GM18499 (cell line): ENCODE measurements around the gene LUC7L3.
"Not testable (repeated sequence)": the region's sequence is repeated elsewhere in the genome, so short reads cannot be mapped to it uniquely, and the experiment has no call there.

Source experiments
- ATAC-seq: cut with Tn5 transposase; IDR thresholded peaks from one replicate; pipeline ENCODE4 v1.9.1; 2021; ENCODE audit warnings: moderate number of reproducible peaks; ENCODE audit not compliant: insufficient read depth, unreplicated experiment

Gene LUC7L3

DNA sequence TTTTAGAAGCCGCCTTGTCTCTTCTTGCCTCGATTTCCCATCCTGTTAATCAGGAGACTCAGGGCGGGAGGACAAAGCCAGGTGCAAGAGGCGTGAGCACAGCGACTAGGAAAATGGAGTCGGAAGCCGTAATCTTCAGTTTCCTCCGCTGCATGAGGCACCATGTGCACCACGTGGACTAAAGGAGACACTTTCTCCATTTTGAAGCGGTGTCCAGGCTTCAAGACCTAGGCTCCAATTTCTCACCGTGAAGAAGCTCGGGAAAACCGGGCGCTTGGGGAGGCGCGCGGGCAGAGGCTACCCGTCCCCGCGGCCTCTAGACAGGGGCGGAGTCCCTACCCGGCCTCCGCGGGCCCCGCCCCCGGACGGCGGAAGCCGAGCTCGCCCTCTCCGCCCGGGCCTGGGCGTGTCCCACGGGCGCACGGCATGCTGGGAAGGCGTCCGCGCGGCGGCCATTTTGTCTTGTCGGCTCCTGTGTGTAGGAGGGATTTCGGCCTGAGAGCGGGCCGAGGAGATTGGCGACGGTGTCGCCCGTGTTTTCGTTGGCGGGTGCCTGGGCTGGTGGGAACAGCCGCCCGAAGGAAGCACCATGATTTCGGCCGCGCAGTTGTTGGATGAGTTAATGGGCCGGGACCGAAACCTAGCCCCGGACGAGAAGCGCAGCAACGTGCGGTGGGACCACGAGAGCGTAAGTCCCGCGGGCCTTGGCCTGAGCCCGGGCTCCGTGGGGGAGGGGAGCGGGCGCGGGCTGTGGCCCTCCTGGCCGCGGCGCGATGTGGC, at the start of gene LUC7L3:
Gene LUC7L3, plus strand, starts transcription at position 460 of the 780 bp plus-strand sequence. Its CDS starts 130 bp downstream, at position 590.
- no peak for ATAC-seq

- no peak for ATAC-seq
Measured at GRCh38 chr17:50672071-50672470, 47.3 kb upstream of the LUC7L3 start.

DNA sequence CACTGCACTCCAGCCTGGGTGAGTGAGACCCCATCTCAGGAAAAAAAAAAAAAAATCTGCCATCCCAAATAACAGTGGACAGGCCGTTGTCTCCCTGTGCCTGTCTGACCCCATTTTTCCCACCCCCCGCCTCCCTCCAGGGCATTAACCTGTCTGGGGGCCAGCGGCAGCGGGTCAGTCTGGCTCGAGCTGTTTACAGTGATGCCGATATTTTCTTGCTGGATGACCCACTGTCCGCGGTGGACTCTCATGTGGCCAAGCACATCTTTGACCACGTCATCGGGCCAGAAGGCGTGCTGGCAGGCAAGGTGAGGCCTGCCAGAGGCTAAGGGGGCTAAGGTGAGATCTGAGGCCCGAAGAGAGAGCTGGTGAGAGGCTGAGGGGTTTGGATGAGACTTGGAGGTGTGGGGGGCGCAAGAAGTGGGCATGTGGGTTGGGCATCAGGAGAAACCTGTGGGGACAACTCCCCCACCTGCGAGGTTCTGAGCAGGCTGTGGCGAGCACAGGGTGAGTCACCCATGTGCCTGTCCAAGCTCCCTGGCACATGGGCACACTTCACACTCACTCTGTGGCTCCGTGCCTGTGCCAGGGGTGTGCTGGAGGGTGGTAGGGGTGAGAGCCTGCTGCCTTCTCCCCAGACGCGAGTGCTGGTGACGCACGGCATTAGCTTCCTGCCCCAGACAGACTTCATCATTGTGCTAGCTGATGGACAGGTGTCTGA, 46.4 kb upstream of the LUC7L3 start:
- no peak for ATAC-seq

- ATAC-seq, result no peak
Measured at GRCh38 chr17:50675190-50675589, 44.2 kb upstream of the LUC7L3 start.

GRCh38 chr17:50675627-50676026, 43.8 kb upstream of the LUC7L3 start:
- ATAC-seq, result no peak

DNA sequence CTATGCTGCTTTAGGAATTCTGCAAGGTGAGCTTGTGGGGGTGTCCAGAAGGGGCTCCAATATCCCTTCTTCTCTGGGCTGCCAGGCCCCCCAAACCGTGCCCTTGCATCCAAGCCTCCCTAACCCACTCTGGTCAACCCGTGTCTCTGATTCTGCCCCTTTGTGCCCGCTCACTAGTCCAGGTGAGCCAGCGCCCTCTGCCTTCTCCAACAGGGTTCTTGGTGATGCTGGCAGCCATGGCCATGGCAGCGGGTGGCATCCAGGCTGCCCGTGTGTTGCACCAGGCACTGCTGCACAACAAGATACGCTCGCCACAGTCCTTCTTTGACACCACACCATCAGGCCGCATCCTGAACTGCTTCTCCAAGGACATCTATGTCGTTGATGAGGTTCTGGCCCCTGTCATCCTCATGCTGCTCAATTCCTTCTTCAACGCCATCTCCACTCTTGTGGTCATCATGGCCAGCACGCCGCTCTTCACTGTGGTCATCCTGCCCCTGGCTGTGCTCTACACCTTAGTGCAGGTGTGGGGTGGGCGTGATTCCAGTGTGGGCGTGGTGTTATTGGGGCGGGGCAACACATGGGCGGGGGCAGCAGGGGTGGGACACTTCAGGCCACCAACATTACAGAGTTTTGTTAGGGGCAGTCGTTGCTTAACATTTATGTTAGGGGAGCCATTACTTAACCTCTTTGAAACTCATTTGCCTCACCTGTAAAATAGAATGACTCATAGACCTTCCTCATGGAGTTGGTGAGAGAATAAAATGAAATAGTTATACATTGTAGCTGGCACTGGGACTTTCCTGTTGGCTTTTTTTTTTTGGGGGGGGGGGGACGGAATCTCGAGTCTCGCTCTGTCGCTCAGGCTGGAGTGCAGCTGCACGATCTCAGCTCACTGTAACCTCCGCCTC, 43.1 kb upstream of the LUC7L3 start:
- no peak for ATAC-seq

GRCh38 chr17:50677851-50678375, 41.5 kb upstream of the LUC7L3 start:
- no peak for ATAC-seq

DNA sequence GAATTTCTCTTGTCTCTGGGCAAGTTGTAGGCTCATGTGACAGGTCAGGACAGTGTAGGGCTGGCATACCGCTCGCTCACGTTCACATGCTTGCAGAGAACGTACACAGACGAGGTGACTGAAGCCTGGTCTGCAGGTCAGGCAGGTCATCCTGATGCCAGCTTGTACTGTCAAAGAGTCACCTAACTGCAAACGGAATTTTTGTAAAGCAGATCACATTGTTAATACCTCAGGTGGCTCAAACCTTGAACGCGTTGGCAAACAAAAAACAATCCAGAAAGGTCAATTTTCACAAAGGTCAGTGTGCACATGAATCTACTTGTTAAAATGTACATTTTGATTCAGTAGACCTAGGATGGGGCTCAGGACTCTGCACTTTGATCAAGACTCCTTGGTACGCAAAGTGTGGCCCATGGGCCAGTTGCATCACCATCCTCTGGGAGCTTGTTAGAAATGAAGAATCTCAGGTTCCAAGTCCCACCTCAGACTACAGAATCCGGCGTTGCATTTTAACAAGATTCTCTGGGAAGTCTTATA, 40.3 kb upstream of the LUC7L3 start:
- ATAC-seq, result no peak

DNA sequence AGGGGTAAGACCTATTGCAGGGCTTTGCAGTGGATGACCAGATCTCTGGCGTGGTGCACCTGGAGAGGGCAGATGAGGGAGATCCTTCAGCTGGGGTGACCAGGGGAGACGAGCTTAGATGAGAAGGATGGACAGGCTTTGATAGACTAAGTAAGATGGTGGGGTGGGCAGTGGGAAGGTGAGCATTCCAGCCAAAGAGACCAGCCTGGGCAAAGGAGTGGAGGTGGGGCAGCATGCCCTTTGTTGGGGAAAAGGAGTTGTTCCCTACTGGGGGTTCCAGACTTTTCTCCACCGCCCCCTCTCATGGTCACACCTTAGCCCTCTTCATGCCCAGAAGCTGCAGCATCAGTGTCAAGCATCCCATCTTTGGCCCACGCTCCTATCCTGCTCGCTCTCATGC, 39.3 kb upstream of the LUC7L3 start:
- no peak for ATAC-seq

DNA sequence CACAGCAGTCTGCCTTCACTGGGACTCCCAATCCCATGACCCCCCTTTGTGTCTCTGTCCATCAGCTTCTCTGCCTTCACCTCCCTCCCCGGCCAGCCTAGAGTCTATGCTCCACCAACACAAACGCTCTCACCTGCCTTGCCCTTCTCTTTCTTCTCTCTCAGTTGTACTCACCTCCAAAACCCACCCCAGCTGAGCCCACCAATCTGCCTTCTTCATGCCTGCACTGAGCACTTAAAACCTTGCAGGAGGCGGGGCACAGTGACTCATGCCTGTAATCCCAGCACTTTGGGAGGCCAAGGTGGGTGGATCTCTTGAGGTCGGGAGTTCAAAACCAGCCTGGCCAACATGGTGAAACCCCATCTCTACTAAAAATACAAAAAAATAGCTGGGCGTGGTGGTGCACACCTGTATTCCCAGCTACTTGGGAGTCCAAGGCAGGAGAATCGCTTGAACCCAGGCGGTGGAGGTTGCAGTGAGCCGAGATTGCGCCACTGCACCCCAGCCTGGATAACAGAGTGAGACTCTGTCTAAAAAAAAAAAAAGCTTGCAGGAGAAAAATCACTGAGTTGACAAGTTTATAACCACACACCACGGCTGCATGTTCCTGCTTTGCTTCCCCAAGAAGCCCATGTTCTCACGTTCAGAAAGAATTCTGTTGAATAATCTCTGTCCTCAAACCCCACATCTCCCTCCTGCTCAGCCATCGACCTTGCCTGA, 38.7 kb upstream of the LUC7L3 start:
- ATAC-seq, result not testable (repeated sequence)

DNA sequence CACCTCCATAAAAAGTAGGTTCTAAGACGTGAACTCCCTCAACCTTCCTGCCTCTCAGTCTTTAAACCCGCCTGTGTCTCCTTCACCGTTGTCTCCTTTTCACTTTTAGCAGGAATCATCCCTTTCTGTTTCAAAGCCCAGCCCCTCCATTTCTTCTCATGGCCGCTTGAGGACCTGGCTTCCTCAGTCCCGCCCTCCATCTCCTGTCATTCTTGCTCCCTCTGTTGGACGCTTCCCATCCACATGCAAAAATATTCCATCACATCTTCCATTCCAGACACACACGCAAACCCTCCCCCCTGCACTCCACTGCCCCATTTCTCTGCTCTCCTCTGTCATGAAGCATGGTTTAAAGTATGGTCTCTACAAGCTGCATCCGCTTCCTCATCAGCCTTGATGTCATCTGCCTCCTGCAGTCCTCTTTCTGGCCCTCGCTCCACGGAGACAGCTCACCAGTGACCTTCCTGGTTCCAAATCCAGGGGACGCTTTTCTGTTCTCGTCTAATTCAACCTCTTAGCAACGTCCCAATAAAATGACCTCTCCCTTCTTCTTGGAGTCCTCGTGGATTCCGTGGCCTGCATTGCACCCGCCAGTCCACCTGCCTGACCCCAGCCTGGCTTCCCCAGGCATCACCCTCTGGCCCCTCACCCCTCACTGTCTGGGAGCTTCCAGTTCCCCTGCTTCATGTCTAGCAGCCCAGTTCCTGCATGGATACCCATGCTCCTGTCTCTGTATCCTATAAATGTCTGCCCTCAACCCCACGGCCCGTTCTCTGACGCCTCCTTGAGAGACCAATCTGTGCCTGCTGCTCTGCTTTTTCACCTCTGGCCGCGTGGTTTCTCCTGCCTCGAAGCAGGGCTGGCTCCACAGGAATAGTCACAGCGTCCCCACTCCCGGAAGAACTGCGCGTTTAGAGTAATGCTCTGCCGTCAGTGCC, 37.9 kb upstream of the LUC7L3 start:
- no peak for ATAC-seq

DNA sequence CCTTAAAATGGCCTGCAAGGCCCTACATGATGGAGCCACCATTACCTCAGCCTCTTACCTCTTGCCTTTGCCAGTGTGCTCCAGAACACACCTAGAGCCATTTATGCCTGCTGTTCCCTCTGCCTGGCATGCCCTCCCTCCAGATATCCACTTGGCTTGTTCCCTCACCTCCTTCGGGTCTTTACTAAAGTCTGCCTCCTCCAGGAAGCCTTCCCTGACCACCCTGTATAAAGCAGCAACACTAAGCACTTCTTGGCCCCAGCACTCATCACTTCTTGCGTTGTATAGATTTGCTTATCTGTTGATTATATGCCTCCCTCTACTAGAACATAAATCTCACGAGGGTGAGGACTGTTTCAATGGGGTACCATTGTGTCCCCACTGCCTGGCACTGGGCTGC, 37.0 kb upstream of the LUC7L3 start:
- ATAC-seq, result no peak

DNA sequence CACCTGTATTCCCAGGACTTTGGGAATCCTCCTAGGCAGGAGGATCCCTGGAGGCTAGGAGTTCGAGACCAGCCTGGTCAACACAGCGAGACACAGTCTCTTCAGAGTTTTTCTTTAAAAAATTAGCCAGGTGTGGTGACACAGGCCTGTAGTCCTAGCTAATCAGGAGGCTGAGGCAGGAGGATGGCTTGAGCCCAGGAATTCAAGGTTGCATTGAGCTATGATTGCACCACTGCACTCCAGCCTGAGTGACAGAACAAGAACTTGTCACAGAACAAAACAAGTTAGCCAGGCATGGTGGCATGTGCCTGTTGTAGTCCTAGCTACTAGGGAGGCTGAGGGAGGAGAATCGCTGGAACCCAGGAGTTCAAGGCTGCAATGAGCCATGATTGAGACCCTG, 36.5 kb upstream of the LUC7L3 start:
- no peak for ATAC-seq

DNA sequence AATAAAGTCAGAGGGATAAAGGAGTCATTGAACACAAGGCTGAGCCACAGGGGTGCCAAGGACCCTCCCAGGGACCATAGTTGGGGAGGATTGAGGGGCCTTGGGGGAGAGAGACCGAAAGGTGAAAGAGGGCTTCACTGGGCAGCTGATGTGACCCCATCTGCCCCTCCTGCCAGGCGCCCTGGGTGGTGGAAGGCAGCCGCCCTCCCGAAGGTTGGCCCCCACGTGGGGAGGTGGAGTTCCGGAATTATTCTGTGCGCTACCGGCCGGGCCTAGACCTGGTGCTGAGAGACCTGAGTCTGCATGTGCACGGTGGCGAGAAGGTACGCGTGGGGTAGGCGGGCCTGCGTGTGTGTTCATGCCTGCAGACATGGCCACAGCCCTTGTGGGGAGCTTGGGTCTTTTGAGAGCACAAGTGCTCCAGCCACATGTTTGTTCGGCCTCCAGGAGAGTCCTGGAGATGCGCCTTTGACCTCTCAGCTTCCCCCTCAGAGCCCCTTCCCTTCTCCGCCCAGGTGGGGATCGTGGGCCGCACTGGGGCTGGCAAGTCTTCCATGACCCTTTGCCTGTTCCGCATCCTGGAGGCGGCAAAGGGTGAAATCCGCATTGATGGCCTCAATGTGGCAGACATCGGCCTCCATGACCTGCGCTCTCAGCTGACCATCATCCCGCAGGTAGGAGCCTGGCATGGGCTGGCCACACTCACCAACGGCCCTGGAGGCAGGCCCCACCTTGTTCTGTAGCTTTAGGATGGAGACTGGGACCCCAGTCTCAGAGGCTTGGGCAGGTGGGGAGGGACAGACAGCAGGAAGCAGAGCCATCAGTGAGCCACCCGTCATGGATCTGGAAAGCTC, 35.7 kb upstream of the LUC7L3 start:
- no peak for ATAC-seq

GRCh38 chr17:50684288-50684611, 35.2 kb upstream of the LUC7L3 start:
- no peak for ATAC-seq

GRCh38 chr17:50684612-50685333, 34.6 kb upstream of the LUC7L3 start:
- ATAC-seq, result no peak

- ATAC-seq, result no peak
Measured at GRCh38 chr17:50685334-50685665, 34.1 kb upstream of the LUC7L3 start.
